Caco-2 (cell line): Measurements from ENCODE around the gene DPF1. TPM values are rescaled to one million over a fixed set of nuclear protein-coding genes. Genes with fewer than 3 reads are reported as not detected.
"Not testable (repeated sequence)": the region's sequence is repeated elsewhere in the genome, so short reads cannot be mapped to it uniquely, and the experiment has no call there.

ENCODE experiments used
- BruUV-seq: library from RNA; stranded (reverse); fragments of 400-500 nt; replicated peaks from 2 replicates; lab custom pipeline; 2021; lab: Mats Ljungman, UMichigan
- CTCF ChIA-PET: fragments of 300-600 bp; sonication (Branson Sonifier 250); formaldehyde crosslinking; loops from one replicate; lab custom pipeline; 2022; ENCODE audit warnings: antibody characterized with exemption; lab: Charles Lee
- POLR2A ChIA-PET: fragments of 300-600 bp; sonication (Branson Sonifier 250); formaldehyde crosslinking; loops from one replicate; lab custom pipeline; 2022; ENCODE audit warnings: antibody characterized with exemption; lab: Charles Lee
- DNase-seq, 2 experiments: peaks; one replicate each; pipeline versions ENCODE4 v3.0.0 to v3.0.0-alpha.2; 2020 to 2022
- H3K27me3 ChIP-seq: replicated peaks from 2 replicates; pipeline ENCODE4 v1.6.0; 2011; ENCODE audit warnings: low read length; ENCODE audit not compliant: control insufficient read depth, insufficient read depth
- H3K36me3 ChIP-seq: 2 replicates; pipeline ENCODE4 v1.5.1; 2011; ENCODE audit warnings: low read length; ENCODE audit not compliant: control insufficient read depth, insufficient read depth
- H3K4me1 ChIP-seq: fragments of 250-450 bp; sonication (Bioruptor Pico); 2 replicates; pipeline ENCODE4 v1.5.1; 2020; ENCODE audit warnings: mild to moderate bottlenecking
- H3K4me3 ChIP-seq: 2 replicates; pipeline ENCODE4 v1.5.1; 2011; ENCODE audit warnings: low read depth, mild to moderate bottlenecking, control low read depth, low read length
- H3K9me3 ChIP-seq: fragments of 250-450 bp; sonication (Bioruptor Pico); 2 replicates; pipeline ENCODE4 v1.5.1; 2020; ENCODE audit warnings: mild to moderate bottlenecking, moderate library complexity
- H3K27ac Mint-ChIP-seq: one replicate; pipeline ENCODE4 v1.8.0; 2022; ENCODE audit warnings: mixed read lengths; ENCODE audit not compliant: unreplicated experiment
- H3K27me3 Mint-ChIP-seq: one replicate; pipeline ENCODE4 v1.8.0; 2022; ENCODE audit warnings: mixed read lengths; ENCODE audit not compliant: insufficient read depth, unreplicated experiment
- H3K36me3 Mint-ChIP-seq: one replicate; pipeline ENCODE4 v1.8.0; 2022; ENCODE audit warnings: mild to moderate bottlenecking, mixed read lengths; ENCODE audit not compliant: insufficient read depth, unreplicated experiment
- H3K4me1 Mint-ChIP-seq: one replicate; pipeline ENCODE4 v1.8.0; 2022; ENCODE audit warnings: low read depth, mixed read lengths; ENCODE audit not compliant: unreplicated experiment
- H3K4me3 Mint-ChIP-seq: one replicate; pipeline ENCODE4 v1.8.0; 2022; ENCODE audit warnings: mild to moderate bottlenecking, moderate library complexity, mixed read lengths; ENCODE audit not compliant: unreplicated experiment
- H3K9me3 Mint-ChIP-seq: one replicate; pipeline ENCODE4 v1.8.0; 2022; ENCODE audit warnings: mixed read lengths; ENCODE audit not compliant: unreplicated experiment
- intact Hi-C: fragments of 100-400 bp; cut with micrococcal nuclease; formaldehyde crosslinking; loops from one replicate; pipeline ENCODE4 v1.10.0; 2022; ENCODE audit not compliant: unreplicated experiment
- total RNA-seq: library from RNA; stranded (reverse); gene quantifications from 2 replicates; pipeline ENCODE4 v1.2.3, GENCODE V29; 2022
- TF ChIP-seq, protein P1 (sequence below), 2 experiments: fragments of 200-600 bp in 1 of 2; IDR thresholded peaks; 1 replicate in 1 of 2; 2 replicates in 1 of 2; pipeline versions ENCODE4 v1.5.1 to v1.8.0; 2011 to 2022; ENCODE audit warnings: antibody characterized with exemption in 1 of 2, control low read depth in 1 of 2, inconsistent platforms in 1 of 2, low read depth in 1 of 2, low read length in 1 of 2, mild to moderate bottlenecking in 1 of 2, moderate library complexity in 1 of 2; ENCODE audit not compliant: insufficient read depth in 1 of 2, severe bottlenecking in 1 of 2, unreplicated experiment in 1 of 2

DPF1 gene
- total RNA-seq, 1 experiment from 2014 or later = 5.0 TPM

GRCh38 chr19:38262585-38263268 is 38.7 kb upstream of the DPF1 start:
- H3K27me3 Mint-ChIP-seq = no peaks in the 10 kb centered on the region
- no TSS peak for BruUV-seq
- H3K4me3 Mint-ChIP-seq = peak overlapping the region; percentile 99
- Histone ChIP-seq H3K4me3 (no peak overlapping the region), H3K9me3 (no peaks in the 10 kb centered on the region), H3K36me3 (no peaks in the 10 kb centered on the region), H3K4me1 (peaks cover 38% of the 10 kb centered on the region), H3K27me3 (no peaks in the 10 kb centered on the region)
- TF ChIP-seq, protein P1, sequence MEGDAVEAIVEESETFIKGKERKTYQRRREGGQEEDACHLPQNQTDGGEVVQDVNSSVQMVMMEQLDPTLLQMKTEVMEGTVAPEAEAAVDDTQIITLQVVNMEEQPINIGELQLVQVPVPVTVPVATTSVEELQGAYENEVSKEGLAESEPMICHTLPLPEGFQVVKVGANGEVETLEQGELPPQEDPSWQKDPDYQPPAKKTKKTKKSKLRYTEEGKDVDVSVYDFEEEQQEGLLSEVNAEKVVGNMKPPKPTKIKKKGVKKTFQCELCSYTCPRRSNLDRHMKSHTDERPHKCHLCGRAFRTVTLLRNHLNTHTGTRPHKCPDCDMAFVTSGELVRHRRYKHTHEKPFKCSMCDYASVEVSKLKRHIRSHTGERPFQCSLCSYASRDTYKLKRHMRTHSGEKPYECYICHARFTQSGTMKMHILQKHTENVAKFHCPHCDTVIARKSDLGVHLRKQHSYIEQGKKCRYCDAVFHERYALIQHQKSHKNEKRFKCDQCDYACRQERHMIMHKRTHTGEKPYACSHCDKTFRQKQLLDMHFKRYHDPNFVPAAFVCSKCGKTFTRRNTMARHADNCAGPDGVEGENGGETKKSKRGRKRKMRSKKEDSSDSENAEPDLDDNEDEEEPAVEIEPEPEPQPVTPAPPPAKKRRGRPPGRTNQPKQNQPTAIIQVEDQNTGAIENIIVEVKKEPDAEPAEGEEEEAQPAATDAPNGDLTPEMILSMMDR (IDR thresholded peaks at IDR 0.05; ENCODE audit: insufficient read depth in 1 of 2, low read depth in 1 of 2, low read length in 1 of 2, severe bottlenecking in 1 of 2, unreplicated experiment in 1 of 2) = no peak
- peaks cover 49% of the 10 kb centered on the region for H3K36me3 Mint-ChIP-seq
- no peaks in the 10 kb centered on the region for H3K9me3 Mint-ChIP-seq
- H3K4me1 Mint-ChIP-seq = peaks cover 42% of the 10 kb centered on the region
- ChIA-PET CTCF (no interaction called here), POLR2A (no interaction called here)
- peak overlapping the region; percentile 98 for H3K27ac Mint-ChIP-seq
- intact Hi-C loops = no loop called here
- DNase-seq = peak in 1 of 2 experiments; percentile 57

DNA sequence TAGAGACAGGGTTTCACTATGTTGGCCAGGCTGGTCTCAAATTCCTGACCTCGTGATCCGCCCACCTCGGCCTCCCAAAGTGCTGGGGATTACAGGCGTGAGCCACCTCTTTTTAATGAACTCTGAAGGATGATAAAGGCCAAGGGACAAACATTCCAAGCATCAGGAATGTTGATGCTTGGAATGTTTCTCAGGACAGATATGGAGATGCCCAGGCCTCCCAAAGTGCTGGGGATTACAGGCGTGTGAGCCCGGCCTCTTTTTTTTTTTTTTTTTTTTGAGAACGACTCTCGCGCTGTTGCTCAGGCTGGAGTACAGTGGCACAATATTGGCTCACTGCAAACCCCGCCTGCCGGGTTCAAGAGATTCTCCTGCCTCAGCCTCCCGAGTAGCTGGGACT is 37.9 kb upstream of the DPF1 start:
- H3K27me3 ChIP-seq, H3K4me3 Mint-ChIP-seq, H3K9me3 Mint-ChIP-seq, H3K36me3 ChIP-seq, CTCF ChIA-PET, H3K27ac Mint-ChIP-seq, H3K27me3 Mint-ChIP-seq, BruUV-seq, H3K9me3 ChIP-seq, POLR2A ChIA-PET, intact Hi-C loops, H3K4me3 ChIP-seq: not testable (repeated sequence)
- H3K36me3 Mint-ChIP-seq = peaks cover 41% of the 10 kb centered on the region
- peaks cover 33% of the 10 kb centered on the region for H3K4me1 ChIP-seq
- peaks cover 34% of the 10 kb centered on the region for H3K4me1 Mint-ChIP-seq
- DNase-seq = peak in 1 of 2 experiments; percentile 59

DNA sequence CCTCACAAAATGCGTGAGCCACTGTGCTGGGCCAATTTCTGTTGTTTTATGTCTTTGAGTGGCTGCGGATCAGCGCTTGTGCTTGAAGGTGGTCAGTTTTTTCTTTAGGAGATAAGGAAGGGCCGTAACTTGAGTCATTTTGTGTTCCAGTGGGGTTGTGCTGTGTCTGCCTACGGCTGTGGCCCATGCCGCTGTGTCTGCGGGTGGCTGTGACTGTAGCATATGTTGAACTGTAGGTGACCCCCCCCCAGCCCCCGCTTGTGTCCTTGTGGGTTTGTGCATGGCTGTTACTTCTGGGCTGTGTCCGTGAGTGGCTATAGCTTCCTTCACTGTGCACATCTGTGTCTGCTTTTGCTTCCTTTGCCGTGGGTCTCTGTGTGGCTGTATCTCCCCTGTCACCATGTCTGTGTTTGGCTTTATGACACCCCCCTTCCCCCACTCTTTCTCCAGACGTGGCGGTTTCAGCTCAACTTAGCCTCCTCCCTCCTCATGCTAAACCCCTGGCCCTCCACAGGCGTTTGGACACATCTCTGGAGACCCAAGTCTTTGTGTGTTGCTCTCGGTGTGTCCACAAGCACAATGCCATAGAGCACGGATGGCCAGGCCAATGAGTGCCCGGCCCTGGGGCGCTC is 31.5 kb upstream of the DPF1 start:
- peak overlapping the region; percentile 43 for H3K27ac Mint-ChIP-seq
- peaks cover 3% of the 10 kb centered on the region for H3K36me3 Mint-ChIP-seq
- DNase-seq = no peak
- Histone ChIP-seq H3K36me3 (no peaks in the 10 kb centered on the region), H3K4me3 (peak overlapping the region; percentile 49), H3K4me1 (peaks cover 44% of the 10 kb centered on the region), H3K27me3 (no peaks in the 10 kb centered on the region), H3K9me3 (no peaks in the 10 kb centered on the region)
- peaks cover 25% of the 10 kb centered on the region for H3K4me1 Mint-ChIP-seq
- no peaks in the 10 kb centered on the region for H3K27me3 Mint-ChIP-seq
- BruUV-seq = TSS peak; percentile 27
- H3K9me3 Mint-ChIP-seq = no peaks in the 10 kb centered on the region
- TF ChIP-seq, protein P1 (IDR thresholded peaks at IDR 0.05; ENCODE audit: insufficient read depth in 1 of 2, low read depth in 1 of 2, low read length in 1 of 2, severe bottlenecking in 1 of 2, unreplicated experiment in 1 of 2) = no peak
- peak overlapping the region; percentile 53 for H3K4me3 Mint-ChIP-seq
- POLR2A ChIA-PET = interaction anchor here (2.1 kb wide), 1 partner anchor 8 kb away, joined by 7 read pairs; the partner anchor contains the start of gene SPINT2
- CTCF ChIA-PET = interaction anchor here (0.8 to 2.0 kb wide), 3 partner anchors 9 to 49 kb away, joined by 3 to 4 read pairs (median 4); no protein-coding TSS in a partner anchor
- intact Hi-C loops = no loop called here
